GM19328 (cell line): Measurements from ENCODE around the gene CCDC142.

ENCODE experiments used
- ATAC-seq: cut with Tn5 transposase; IDR thresholded peaks from one replicate; pipeline ENCODE4 v1.9.1; 2021; ENCODE audit warnings: mild to moderate bottlenecking, moderate library complexity; ENCODE audit not compliant: unreplicated experiment

The CCDC142 gene

DNA sequence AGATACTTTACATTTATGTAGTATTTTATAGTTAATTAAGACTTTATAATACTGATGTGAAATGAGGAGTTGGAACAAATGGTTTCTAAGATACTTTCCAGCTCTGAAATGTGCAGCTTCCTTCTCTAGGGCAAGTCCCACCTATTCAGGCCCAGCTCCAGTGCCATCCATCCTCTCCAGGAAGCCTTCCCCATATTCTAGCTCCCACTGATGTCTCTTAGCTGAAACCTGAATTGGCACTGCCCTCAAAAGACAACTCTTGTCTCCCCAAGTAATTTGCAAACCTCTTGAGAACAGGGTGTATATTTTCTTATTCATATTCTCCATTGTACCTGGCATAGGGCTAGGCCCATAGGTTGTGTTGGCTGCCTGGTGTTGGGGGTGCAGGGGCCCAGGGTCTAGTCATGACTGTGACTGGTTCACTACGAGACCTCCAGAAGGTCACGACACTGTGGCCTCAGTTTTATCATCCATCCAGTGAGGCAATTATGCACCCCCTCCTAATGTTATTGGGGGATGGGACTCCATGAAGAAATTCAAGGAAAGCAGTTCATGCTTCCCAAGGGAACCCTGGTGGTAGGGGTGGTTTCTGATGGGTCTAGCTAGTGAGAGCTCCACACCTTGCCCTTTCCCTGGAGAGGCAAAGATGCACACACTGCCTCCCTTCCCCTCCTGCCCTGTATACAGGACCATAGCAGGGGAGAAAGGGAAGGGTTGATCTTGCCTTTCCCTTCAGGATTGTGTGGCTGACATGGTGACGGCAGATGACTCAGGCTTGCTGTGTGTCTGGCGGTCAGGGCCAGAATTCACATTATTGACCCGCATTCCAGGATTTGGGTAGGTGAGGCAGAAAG lies 58.4 kb downstream of the CCDC142 start:
- no peak for ATAC-seq
